Astrocyte of the cerebellum (primary cell): ENCODE data around the gene RHNO1.
A peak's percentile ranks its signal among the peaks of the same experiment; 100 is the strongest.

Source experiments
- DNase-seq: peaks from one replicate; pipeline ENCODE4 v3.0.0-alpha.2; 2011; ENCODE audit warnings: low read depth
- H3K4me3 ChIP-seq: 2 replicates; pipeline ENCODE4 v1.5.1; 2011; ENCODE audit warnings: mild to moderate bottlenecking, low read depth, low read length, moderate library complexity
- in situ Hi-C: cut with HindIII; loops from 2 replicates; pipeline ENCODE4 v1.10.0; 2017; ENCODE audit warnings: low sequenced_read_pairs
- TF ChIP-seq, protein P1 (sequence below): IDR thresholded peaks from 2 replicates; pipeline ENCODE4 v1.5.1; 2012; ENCODE audit warnings: low read length, low read depth, moderate library complexity, mild to moderate bottlenecking; ENCODE audit errors: missing control alignments

Gene RHNO1

DNA sequence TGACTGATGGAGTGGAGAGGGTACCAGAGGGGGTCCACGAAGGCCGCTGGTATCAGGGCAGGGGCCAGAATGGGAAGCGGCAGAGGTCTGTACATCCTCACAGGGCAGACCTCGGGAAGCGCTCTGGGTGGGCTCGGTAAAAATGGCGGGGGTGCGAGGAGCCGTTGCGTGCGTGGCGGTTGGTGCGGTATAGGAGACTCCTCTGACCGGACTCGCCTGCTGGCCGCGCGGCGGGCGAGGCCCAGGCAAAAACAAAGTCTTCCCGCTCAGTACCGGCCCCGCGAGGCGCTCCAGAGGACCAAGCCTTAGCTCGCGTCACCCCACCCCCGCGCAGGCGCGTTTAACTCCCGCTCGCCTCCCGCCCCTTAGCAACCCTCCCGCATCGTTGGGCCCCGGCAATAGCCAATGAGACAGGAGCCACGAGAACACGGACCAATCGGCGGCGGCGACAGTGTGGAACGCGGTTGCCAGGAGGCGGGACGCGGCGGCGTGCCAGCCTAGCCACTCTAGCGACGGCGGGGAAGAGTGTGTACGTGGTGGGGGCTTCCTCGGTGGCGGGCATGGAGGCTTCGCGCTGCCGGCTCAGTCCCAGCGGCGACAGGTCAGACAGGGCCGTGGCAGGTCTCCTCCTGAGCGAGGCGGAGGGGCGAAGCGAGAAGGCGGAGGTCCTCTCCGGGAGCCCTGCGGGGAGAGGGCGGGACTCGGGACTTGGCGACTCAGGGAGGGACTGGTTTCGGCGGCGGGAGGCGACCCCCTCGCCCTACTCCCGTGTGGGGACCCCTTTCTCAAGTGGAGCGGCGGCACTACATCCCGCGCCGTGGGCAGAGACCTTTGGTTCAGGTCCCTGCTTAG, 13.6 kb downstream of the RHNO1 start, which contains the start of gene TULP3:
Gene TULP3 (plus strand): TSS at position 504 of the 852 bp plus-strand sequence. CDS start 57 bp downstream, at position 561.
- peak; percentile 94 for DNase-seq
- peak within 1 kb of the TSS; percentile 79 for H3K4me3 ChIP-seq
- in situ Hi-C loops, result no loop called here
- TF ChIP-seq, protein P1, sequence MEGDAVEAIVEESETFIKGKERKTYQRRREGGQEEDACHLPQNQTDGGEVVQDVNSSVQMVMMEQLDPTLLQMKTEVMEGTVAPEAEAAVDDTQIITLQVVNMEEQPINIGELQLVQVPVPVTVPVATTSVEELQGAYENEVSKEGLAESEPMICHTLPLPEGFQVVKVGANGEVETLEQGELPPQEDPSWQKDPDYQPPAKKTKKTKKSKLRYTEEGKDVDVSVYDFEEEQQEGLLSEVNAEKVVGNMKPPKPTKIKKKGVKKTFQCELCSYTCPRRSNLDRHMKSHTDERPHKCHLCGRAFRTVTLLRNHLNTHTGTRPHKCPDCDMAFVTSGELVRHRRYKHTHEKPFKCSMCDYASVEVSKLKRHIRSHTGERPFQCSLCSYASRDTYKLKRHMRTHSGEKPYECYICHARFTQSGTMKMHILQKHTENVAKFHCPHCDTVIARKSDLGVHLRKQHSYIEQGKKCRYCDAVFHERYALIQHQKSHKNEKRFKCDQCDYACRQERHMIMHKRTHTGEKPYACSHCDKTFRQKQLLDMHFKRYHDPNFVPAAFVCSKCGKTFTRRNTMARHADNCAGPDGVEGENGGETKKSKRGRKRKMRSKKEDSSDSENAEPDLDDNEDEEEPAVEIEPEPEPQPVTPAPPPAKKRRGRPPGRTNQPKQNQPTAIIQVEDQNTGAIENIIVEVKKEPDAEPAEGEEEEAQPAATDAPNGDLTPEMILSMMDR, result no peak

DNA sequence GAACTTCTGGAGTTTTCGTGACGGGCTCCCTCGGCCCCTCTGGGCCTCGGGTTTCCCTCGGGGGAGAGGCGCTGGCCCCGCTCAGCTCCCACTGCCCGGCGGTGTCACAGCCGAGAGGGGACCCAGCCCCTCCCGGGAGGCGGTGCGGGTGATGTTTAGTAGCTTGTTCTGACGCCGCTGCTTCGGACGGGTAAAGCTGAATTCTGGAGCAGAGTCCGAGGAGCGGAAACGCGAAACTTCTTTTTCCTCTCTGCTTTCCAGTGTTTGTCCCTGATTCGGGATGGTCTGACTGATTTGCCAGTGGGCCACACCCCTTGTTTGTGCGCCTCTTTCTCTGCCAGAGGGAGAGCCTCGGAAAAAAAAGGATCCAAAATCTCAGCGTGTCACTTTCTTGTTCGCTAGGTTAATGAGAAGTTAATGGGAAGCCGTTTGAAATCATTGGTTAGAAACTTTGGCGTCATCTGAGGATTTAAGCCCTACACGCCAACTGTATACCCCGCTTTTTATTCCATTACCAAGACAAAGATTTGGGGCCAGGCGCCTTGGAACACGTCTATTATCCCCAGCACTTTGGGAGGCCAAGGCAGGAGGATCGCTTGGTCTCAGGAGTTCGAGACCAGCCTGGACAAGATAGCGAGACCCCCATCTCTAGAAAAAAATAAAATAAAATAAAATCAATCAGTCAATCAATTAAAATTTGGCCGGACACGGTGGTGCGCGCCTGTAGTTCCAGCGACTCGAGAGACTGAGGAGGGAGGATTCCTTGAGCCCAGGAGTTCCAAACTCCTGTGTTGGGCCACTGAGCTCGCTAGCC, 14.4 kb downstream of the RHNO1 start:
- peak overlapping the region; percentile 79 for H3K4me3 ChIP-seq
- in situ Hi-C loops, result no loop called here
- no peak for DNase-seq
- TF ChIP-seq, protein P1, result no peak

DNA sequence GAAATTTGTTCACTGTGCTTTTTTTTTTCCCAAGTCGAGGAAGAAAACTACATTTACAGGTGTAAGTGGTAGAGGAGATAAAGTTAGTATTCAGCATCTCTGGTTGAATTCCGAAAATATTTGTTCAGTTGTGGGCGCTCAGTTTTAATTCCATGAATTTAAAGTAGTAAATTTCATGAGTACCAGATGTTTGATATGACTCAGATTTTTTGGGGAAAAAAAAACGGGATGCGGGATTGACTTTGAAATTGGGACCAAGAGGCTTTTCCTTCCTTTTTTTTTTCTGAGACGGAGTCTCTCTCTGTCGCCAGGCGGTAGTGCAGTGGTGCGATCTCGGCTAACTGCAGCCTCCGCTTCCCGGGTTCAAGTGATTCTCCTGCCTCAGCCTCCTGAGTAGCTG, 15.2 kb downstream of the RHNO1 start:
- H3K4me3 ChIP-seq, result peak overlapping the region; percentile 79
- in situ Hi-C loops, result no loop called here
- no peak for DNase-seq

GRCh38 chr12:2893007-2893406, 16.0 kb downstream of the RHNO1 start:
- in situ Hi-C loops, result no loop called here
- no peak overlapping the region for H3K4me3 ChIP-seq
- no peak for DNase-seq
- TF ChIP-seq, protein P1, result no peak

More for the DNA sequence above, 15.2 kb downstream of the RHNO1 start:
- TF ChIP-seq, protein P1, result no peak

- no peak for DNase-seq
- in situ Hi-C loops, result no loop called here
- no peak overlapping the region for H3K4me3 ChIP-seq
- TF ChIP-seq, protein P1, result no peak
Observed at GRCh38 chr12:2895051-2895451, 18.0 kb downstream of the RHNO1 start.

DNA sequence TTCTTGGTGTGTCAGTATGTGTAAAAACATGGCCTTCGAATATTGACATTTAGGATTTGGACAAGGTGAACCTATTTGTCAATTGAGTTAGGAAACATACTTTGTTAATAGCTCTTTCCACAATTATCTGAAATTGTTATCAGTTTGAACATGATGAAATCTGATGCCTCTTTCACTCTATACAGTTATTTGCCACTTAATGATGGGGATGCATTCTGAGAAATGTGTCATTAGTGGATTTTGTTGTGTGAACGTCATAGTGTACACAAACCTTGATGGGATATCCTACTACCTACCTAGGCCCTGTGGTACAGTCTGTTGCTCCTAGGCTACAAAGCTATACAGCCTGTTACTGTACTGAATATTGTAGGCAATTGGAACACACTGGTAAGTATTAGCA, 18.5 kb downstream of the RHNO1 start:
- TF ChIP-seq, protein P1, result no peak
- DNase-seq, result no peak
- no peak overlapping the region for H3K4me3 ChIP-seq
- in situ Hi-C loops, result no loop called here
